SJSA1 (cell line): ENCODE measurements around the gene CLCN3. TPM values are rescaled to one million over a fixed set of nuclear protein-coding genes. Genes with fewer than 3 reads are reported as not detected.

Experiments used
- DNase-seq, 2 experiments: peaks; one replicate each; pipeline ENCODE4 v3.0.0-alpha.2; 2015 to 2020; ENCODE audit warnings: low spot score in 2 of 2, low read depth in 1 of 2
- H3K27ac ChIP-seq: fragments of 250-450 bp; sonication (Bioruptor Pico); 2 replicates; pipeline ENCODE4 v1.5.1; 2020; ENCODE audit warnings: mild to moderate bottlenecking, moderate library complexity
- H3K27me3 ChIP-seq: fragments of 250-450 bp; sonication (Bioruptor Pico); replicated peaks from 2 replicates; pipeline ENCODE4 v1.5.1; 2020; ENCODE audit warnings: mild to moderate bottlenecking, moderate library complexity
- H3K36me3 ChIP-seq: fragments of 250-450 bp; sonication (Bioruptor Pico); 2 replicates; pipeline ENCODE4 v1.5.1; 2020; ENCODE audit warnings: mild to moderate bottlenecking
- H3K4me1 ChIP-seq: fragments of 250-450 bp; sonication (Bioruptor Pico); replicated peaks from 2 replicates; pipeline ENCODE4 v1.6.1; 2021; ENCODE audit warnings: mild to moderate bottlenecking
- H3K4me3 ChIP-seq: fragments of 250-450 bp; sonication (Bioruptor Pico); 2 replicates; pipeline ENCODE4 v1.5.1; 2020; ENCODE audit warnings: mild to moderate bottlenecking
- H3K9me3 ChIP-seq: fragments of 250-450 bp; sonication (Bioruptor Pico); replicated peaks from 2 replicates; pipeline ENCODE4 v1.5.1; 2020; ENCODE audit warnings: mild to moderate bottlenecking
- total RNA-seq: library from RNA; depleted of rRNA; stranded (reverse); fragments of >200 nt; shearing (Covaris generic); gene quantifications from 2 replicates; pipeline ENCODE4 v1.2.3, GENCODE V29; 2014

CLCN3 gene
- total RNA-seq, 1 experiment from 2014 or later = 19.9 TPM

DNA sequence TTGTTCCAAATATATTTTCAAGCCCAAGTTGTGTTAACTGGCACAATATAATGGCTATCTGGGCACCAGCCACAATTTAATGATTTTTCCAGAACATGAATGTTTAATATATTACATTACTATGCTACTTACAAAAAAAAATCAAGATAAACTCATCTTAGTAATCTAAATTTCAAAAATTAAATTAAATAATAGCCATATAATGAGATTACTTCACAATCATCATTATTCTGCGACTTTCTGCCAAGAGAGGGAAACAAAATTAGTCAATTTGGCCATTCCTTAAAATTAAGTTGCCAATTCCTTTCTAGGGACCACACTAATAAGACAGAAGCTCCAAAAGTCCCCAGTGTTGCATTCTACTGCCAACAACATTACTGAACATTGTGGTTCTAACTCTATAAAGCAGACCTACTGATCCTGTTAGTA is 15.5 kb upstream of the CLCN3 start:
- H3K27me3 ChIP-seq = no peaks in the 10 kb centered on the region
- H3K4me3 ChIP-seq = no peak overlapping the region
- H3K36me3 ChIP-seq = no peaks in the 10 kb centered on the region; the same call in 1 of the 2 replicates
- H3K4me1 ChIP-seq = peaks cover 11% of the 10 kb centered on the region
- DNase-seq = no peak
- no peaks in the 10 kb centered on the region for H3K9me3 ChIP-seq
- H3K27ac ChIP-seq = peak overlapping the region; percentile 8; the same call in 1 of the 2 replicates

DNA sequence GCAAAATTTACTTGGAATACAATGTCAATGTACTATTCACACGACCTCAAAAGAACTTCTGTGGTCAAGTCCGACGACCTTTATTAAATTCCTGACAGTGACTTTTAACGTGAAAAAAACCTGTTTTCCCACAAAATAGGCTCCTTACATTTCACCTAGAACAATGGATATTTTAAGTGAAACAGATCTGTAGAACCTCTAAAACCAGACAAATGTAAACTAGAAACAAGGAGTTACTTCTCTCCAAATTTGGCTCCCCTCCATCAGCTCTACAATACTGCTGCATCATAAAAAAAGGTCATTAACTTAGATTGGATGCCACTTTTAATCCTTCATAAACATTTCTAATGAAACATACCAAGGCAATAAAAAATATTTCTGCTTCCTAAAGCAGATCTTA is 9.2 kb upstream of the CLCN3 start:
- no peaks in the 10 kb centered on the region; the same call in 1 of the 2 replicates for H3K36me3 ChIP-seq
- H3K4me1 ChIP-seq = peaks cover 4% of the 10 kb centered on the region; the same call in 1 of the 2 replicates
- no peaks in the 10 kb centered on the region for H3K27me3 ChIP-seq
- H3K27ac ChIP-seq = no peak overlapping the region
- no peaks in the 10 kb centered on the region for H3K9me3 ChIP-seq
- peak overlapping the region; percentile 74; the same call in 1 of the 2 replicates for H3K4me3 ChIP-seq
- DNase-seq = no peak

- peaks cover 4% of the 10 kb centered on the region; the same call in 1 of the 2 replicates for H3K4me1 ChIP-seq
- DNase-seq = peak; percentile 87
- peak within 1 kb of the TSS; percentile 86 for H3K27ac ChIP-seq
- H3K4me3 ChIP-seq = peak within 1 kb of the TSS; percentile 74
- H3K36me3 ChIP-seq = no peaks in the 10 kb centered on the region; the same call in 1 of the 2 replicates
- no peaks in the 10 kb centered on the region for H3K9me3 ChIP-seq
- no peaks in the 10 kb centered on the region for H3K27me3 ChIP-seq
Observed at GRCh38 chr4:169611991-169612870, 8.1 kb upstream of the CLCN3 start, which contains the start of gene NEK1. Gene NEK1, minus strand, starts transcription at chr4:169612583. Its CDS starts 9,953 bp downstream, at chr4:169602630.

- Histone ChIP-seq H3K36me3 (no peaks in the 10 kb centered on the region; the same call in 1 of the 2 replicates), H3K9me3 (no peaks in the 10 kb centered on the region), H3K27me3 (no peaks in the 10 kb centered on the region), H3K4me3 (peak overlapping the region; percentile 74), H3K4me1 (peaks cover 4% of the 10 kb centered on the region; the same call in 1 of the 2 replicates), H3K27ac (0 out of 2 replicates have a peak overlapping the region, but pooled peaks have one; percentile 26)
- peak; percentile 67 to 75 for DNase-seq
Observed at GRCh38 chr4:169612871-169613859, 7.2 kb upstream of the CLCN3 start.

GRCh38 chr4:169615467-169616106 is 4.8 kb upstream of the CLCN3 start:
- DNase-seq = no peak
- Histone ChIP-seq H3K9me3 (no peaks in the 10 kb centered on the region), H3K27ac (no peak overlapping the region), H3K4me1 (peaks cover 4% of the 10 kb centered on the region; the same call in 1 of the 2 replicates), H3K27me3 (no peaks in the 10 kb centered on the region), H3K4me3 (no peak overlapping the region), H3K36me3 (no peaks in the 10 kb centered on the region; the same call in 1 of the 2 replicates)

- DNase-seq = no peak
- Histone ChIP-seq H3K27me3 (no peaks in the 10 kb centered on the region), H3K36me3 (no peaks in the 10 kb centered on the region; the same call in 1 of the 2 replicates)
Observed at GRCh38 chr4:169616846-169617245, 3.5 kb upstream of the CLCN3 start.

GRCh38 chr4:169617306-169617705 is 3.1 kb upstream of the CLCN3 start:
- Histone ChIP-seq H3K4me1 (peaks cover 4% of the 10 kb centered on the region), H3K27ac (no peak overlapping the region), H3K36me3 (no peaks in the 10 kb centered on the region; the same call in 1 of the 2 replicates), H3K4me3 (no peak overlapping the region), H3K27me3 (no peaks in the 10 kb centered on the region), H3K9me3 (no peaks in the 10 kb centered on the region)
- DNase-seq = no peak

More at GRCh38 chr4:169616846-169617245, 3.5 kb upstream of the CLCN3 start:
- H3K4me1 ChIP-seq = peaks cover 4% of the 10 kb centered on the region; the same call in 1 of the 2 replicates
- H3K27ac ChIP-seq = no peak overlapping the region
- H3K9me3 ChIP-seq = no peaks in the 10 kb centered on the region
- no peak overlapping the region for H3K4me3 ChIP-seq

DNA sequence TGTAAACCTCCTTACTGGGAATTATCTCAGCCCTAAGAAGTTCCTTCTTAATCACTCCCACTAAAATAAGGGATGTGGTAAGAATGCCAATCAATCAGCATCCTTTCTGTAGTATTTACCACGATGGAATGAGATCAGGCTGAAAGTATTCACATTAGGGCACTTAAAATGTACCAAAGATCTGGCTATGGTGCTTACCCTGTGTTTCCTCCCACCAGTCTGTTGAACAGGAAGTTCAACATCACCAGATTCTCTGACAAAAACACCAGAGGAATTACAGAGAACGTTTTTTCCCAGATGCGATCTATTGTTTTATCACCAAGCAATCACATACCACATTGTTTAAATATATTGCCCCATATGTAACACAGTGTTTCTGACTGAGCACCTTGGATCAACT is 2.1 kb upstream of the CLCN3 start:
- H3K36me3 ChIP-seq = no peaks in the 10 kb centered on the region
- no peak overlapping the region for H3K27ac ChIP-seq
- H3K9me3 ChIP-seq = no peaks in the 10 kb centered on the region
- H3K4me3 ChIP-seq = no peak overlapping the region
- no peak for DNase-seq
- no peaks in the 10 kb centered on the region for H3K27me3 ChIP-seq
- H3K4me1 ChIP-seq = peaks cover 11% of the 10 kb centered on the region

- no peak overlapping the region for H3K27ac ChIP-seq
- no peaks in the 10 kb centered on the region for H3K36me3 ChIP-seq
- no peak overlapping the region for H3K4me3 ChIP-seq
- DNase-seq = no peak
- peaks cover 8% of the 10 kb centered on the region for H3K4me1 ChIP-seq
- no peaks in the 10 kb centered on the region for H3K27me3 ChIP-seq
- H3K9me3 ChIP-seq = no peaks in the 10 kb centered on the region
Observed at GRCh38 chr4:169618986-169619385, 1.4 kb upstream of the CLCN3 start.

DNA sequence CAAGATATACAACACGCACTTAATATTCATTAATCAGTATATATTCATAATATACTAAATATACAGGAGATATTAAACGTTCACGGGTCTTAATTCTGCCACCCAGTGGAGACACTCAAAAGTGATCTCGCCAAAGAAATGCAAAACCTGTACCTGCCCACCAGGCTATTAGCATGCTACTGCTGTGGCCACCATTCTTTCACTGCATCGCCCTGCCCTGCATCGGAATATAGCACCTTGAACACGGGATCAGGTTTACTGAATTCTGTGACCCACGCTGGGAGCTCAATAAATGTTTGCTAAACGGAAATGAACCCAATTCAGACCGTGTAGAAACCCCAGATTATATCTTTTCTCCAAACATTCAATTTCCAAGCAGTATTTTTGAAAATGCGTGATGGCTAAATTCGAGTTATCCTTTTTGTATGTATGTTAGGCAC is 840 bp upstream of the CLCN3 start:
- Histone ChIP-seq H3K36me3 (no peaks in the 10 kb centered on the region), H3K4me3 (peak overlapping the region; percentile 58), H3K4me1 (peaks cover 8% of the 10 kb centered on the region), H3K27me3 (no peaks in the 10 kb centered on the region), H3K27ac (peak overlapping the region; percentile 74), H3K9me3 (no peaks in the 10 kb centered on the region)
- peak in 1 of 2 experiments; percentile 19 for DNase-seq

DNA sequence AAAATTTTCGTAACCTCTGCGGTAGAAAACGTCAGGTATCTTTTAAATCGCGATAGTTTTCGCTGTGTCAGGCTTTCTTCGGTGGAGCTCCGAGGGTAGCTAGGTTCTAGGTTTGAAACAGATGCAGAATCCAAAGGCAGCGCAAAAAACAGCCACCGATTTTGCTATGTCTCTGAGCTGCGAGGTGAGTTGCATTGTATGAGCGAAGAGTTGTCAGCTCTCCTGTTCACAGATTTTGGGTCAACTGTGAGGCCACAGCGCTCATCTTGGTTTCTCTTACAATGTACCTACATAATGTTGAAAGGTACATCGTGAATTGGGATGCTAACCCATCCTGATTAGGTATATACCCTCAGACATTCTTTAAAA is 486 bp downstream of the CLCN3 start:
- Histone ChIP-seq H3K9me3 (no peaks in the 10 kb centered on the region), H3K4me1 (peaks cover 8% of the 10 kb centered on the region), H3K4me3 (peak overlapping the region; percentile 58), H3K36me3 (no peaks in the 10 kb centered on the region), H3K27me3 (no peaks in the 10 kb centered on the region), H3K27ac (peak overlapping the region; percentile 74)
- no peak for DNase-seq

DNA sequence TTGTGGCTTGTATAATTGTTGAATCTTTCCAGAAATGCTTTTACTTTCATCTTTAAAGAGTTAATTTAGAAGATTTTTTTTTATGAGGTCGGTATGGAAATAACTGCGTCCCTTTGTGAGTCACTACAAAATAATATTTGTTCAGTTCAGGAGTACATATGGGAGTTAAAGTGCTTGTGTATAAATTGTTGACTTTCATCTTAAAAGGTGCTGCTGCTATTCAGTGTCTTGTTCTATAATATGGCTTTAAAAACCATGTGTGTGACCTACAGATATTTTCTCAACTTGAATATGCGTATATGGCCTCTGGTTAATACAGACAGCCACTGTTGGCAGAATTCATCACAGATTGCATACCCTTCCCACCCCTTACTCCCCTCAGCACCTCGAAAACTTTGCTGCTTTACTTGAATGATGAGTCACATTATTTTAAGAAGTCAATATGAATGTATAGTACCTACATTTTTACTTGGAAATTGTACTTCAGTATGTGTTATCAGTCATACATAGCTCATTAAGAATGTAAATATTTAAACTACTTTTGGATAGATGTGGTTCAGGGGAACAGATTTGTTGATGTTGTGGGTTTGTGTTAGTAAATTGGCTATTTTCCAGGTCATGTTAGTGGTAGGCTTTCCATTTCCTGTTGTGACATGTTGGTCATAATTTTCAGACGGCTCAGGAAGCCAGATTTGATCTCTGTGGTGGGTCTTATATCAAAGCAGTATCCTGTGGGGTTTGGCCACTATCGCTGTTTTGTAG is 1.5 kb downstream of the CLCN3 start:
- H3K36me3 ChIP-seq = no peaks in the 10 kb centered on the region
- no peaks in the 10 kb centered on the region for H3K9me3 ChIP-seq
- H3K4me3 ChIP-seq = peak overlapping the region; percentile 58
- peak; percentile 47 to 86 for DNase-seq
- H3K27ac ChIP-seq = no peak overlapping the region
- peaks cover 8% of the 10 kb centered on the region for H3K4me1 ChIP-seq
- H3K27me3 ChIP-seq = no peaks in the 10 kb centered on the region
